HTR-8/SVneo (cell line): Measurements from ENCODE around the gene KSR2.
"Not testable (repeated sequence)": the region's sequence is repeated elsewhere in the genome, so short reads cannot be mapped to it uniquely, and the experiment has no call there.

Experiments used
- DNase-seq: peaks from one replicate; pipeline ENCODE4 v3.0.0; 2011; ENCODE audit warnings: low spot score, mixed read lengths; ENCODE audit not compliant: insufficient read length
- FAIRE-seq: peaks from 2 replicates; lab custom pipeline; 2011; peaks lifted over from hg19 to GRCh38; lab: Jason Lieb, UNC

Gene KSR2

DNA sequence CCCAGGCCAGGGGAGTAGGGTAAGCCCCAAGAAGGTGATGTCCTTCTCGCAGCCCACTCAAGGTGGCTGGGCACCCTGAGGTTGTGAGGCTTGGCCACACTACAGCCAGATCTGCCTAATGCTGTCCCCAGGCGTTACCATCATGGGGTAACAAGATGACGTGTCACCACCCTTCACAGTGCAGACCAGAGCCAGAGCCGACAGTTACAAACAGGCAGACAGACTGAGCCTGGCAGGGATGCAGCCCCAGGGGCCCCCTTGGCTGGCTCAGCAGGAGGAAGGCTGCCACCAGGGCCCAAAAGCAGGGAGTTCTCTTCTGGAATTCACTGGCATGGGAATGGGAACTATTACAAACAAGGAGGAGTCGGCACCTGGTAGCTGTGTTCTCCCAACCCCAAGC, 304.6 kb downstream of the KSR2 start:
- no peak for DNase-seq
- FAIRE-seq, result no peak

DNA sequence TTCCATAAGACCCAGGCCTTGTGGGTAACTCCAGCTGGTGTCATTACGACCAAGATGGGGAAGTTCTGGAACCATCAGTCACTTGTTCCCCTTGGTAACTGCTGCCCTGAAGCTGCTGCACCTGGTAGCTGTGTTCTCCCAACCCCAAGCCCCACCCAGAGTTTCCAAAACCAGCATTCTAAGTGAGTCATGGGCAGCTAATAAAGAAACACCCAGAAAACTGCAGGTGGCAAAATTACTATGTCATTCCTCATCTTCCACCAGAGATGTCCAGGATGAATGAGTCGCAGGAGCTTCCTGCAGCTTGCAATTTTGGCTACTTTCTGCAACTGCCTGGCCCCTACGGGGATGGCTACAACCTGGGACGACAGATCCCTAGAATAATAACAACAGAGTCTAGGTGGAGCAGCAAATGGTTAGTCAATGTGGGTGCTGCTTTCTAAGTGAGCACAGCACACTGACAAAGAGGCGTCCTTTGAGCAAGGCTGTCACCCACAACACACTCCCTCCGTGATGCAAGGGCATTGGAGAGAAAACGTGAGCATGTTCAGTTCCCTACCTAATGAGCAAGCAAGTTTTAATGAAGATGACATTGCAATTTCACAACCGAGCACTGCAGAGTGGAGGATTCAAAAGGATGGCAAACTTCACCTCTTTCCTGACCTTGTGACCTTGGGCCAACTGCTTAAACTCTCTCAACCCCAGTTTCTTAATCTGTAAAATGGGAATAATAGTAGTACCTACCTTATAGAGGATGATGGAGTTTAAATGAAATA, 306.0 kb downstream of the KSR2 start:
- FAIRE-seq, result no peak
- no peak for DNase-seq

DNA sequence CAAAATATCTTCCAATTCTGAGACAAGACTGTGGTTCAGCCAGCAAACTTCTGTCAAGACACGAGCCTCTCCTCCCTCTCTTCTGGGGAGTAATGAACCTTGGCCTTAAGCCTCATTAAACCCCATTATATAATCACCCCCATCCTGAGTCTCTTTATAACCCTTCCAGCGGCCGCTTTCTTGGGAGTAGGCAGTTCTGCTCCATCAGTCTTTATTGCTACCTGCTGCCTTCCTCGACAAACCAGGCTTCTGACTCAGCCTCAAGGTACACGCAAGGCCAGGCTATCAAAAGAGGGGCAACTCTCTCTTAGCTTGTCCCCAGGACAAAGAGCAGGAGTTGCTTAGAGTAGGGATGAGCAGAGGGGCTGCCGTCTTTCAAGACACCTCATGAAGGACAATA, 306.6 kb downstream of the KSR2 start:
- DNase-seq (no peak), FAIRE-seq (no peak)

DNA sequence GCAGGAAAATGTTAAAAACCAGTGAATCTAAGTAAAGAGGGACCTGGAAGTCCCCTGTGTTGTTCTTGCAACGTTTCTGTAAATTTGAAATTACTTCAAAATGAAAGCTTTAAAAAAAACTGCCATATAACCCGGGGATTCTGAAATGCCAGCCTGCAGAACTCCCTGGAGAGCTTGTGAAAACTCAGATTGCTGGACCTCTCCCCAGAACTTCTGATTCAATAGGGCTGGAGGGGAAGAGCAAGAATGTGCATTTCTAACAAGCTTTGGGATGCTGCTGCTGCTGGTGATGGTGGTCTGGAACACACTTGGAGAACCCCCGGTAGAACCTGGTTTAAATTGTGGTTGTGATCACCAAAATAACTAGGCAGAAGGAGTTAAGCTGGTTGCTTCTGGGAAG, 307.3 kb downstream of the KSR2 start:
- FAIRE-seq (no peak), DNase-seq (no peak)

DNA sequence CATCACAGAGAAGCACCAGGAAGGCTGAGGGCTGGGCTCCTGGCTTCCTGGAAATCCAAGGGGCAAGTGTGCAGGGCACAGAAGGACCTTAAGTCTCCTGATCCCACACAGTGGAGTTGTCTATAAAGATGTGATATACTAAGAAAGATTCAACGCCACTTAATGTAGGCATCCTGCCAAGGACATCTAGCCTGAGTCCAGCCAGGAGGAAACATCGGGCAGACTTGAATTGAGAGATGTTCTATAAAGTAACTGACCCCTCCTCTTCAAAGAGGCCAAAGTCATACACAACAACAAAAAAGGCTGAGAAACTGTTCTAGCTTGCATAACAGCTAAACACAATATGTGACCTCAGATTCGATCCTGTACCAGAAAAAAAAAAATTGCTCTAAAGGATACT, 307.9 kb downstream of the KSR2 start:
- DNase-seq (no peak), FAIRE-seq (no peak)

DNA sequence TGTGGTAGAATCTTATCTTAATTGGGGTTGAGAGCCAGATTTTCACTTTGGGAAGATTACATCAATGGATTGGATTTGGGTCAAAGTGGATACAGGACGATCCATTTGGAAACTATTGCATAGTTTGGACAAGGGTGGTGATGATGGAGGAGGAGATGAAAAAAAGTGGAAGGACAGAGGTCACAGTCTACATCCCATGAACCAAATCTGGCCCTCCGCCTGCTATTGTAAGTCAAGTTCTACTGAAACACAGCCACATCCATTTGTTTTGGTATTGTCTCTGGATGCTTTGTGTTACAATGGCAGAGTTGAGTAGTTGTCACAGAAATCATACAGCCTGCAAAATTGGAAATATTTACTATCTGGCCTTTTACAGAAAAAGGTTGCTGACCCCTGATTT, 310.6 kb downstream of the KSR2 start:
- FAIRE-seq, result no peak

DNA sequence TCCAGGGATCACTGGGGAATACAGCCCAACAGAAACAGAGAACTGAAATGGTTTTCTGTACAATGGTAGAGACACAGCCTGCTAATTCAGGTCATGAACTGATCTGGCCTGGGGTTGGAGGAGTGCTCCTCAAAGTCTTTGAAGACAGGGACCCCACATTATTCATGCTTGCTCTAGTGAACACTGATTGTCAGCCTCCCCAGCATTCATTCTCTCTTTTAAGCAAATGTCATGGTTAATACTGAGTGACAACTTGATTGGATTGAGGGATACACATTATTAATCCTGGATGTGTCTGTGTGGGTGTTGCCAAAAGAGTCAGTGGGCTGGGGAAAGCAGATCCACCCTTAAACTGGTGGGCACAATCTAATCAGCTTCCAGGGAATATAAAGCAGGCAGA, 319.0 kb downstream of the KSR2 start:
- no peak for DNase-seq
- no peak for FAIRE-seq

More for the DNA sequence above, 310.6 kb downstream of the KSR2 start:
- DNase-seq, result no peak

DNA sequence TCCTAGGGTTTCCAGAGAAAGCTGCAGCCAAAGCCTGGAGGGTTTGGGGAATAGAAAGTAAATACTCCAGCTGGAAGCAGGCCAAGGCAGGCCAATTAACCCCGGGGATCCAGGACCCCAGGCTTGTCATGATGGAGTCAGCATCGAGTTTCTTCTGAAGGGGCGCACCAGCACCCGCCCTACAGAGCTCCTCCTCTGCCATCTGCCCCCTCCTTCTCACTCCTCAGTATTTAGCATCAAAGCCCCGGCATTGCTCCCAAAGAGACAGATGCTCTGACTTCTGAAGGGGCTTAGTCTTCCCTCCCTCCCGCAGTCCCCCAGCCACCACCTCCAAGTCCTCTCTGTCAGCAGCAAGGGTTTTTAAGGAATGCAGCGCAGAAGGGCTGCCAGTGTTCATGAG, 322.3 kb downstream of the KSR2 start:
- DNase-seq (no peak), FAIRE-seq (no peak)

DNA sequence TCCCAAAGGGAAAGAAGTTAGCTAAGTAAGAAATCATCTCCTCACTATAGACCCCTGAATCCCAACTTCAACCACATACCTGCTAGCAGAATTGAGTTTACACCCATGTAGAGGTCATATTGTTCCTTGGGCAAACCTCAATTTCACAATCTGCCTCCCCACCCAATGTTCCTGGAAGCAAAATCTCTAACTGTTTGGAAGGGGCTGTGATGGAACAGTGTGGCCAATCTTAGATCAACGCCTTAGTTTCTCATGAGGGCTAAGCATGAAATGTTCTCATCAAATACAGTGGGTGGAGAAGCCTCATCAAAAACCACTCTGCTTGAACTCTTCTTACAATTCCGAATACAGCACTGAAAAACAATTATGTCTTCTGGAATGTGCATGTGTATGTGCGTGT, 323.3 kb downstream of the KSR2 start:
- FAIRE-seq (no peak), DNase-seq (no peak)

DNA sequence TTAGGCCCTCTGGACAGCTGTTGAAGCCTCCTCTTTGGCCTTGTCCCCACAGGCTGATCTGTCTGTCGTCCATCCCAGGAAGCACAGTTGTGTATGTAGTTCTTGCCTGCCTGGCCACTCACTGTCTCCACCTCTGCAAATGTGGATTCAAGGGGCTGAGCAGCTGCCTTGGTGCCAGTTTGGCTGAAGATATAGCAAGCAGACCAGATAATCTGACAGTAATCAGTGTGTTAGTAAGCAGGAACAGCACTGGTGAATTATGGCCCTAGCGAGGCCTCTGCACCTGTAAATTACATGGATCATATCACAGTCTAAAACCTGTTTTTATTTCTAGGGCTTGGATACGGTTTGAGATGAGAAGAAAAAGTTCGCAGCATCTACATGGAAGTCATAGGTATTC, 324.8 kb downstream of the KSR2 start:
- no peak for DNase-seq

DNA sequence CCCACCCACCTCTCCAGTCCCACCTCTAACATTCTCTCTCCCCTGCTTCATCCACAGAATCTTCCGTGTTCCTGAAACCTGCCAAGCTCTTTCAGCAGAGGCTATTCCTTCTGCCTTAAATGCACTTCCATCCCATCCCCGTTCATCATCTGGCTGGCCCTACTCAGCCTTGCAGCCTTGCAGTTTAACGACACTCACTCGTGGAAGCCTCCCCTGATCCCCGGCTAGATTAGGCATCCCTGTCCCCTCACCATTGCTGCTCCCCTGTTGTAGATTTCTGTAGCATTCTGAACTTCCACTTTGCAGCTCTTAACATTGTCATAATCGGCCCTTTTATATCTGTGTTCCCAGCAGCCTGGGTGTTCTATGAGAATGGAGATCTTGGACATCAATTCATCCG, 326.9 kb downstream of the KSR2 start:
- DNase-seq (no peak), FAIRE-seq (no peak)

More for the DNA sequence above, 324.8 kb downstream of the KSR2 start:
- no peak for FAIRE-seq

DNA sequence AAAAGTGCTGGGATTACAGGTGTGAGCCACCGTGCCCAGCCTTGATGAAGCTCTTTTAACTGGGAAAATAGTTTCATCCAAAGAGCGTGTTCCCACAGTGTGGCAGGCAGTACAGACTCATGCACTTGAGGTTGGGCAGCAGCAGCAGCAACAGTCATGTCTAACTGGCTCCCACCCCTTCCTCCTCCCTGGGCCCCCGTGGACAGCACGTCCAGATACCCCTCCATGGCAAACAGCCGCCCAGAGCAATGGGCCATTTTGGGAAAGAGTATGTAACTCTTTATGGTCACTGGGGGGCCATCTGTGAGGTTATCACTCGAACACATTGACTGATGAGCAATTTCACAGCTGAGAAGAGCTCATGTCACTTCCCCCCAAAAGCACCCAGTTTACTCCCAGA, 328.3 kb downstream of the KSR2 start:
- FAIRE-seq, result no peak
- DNase-seq, result no peak

DNA sequence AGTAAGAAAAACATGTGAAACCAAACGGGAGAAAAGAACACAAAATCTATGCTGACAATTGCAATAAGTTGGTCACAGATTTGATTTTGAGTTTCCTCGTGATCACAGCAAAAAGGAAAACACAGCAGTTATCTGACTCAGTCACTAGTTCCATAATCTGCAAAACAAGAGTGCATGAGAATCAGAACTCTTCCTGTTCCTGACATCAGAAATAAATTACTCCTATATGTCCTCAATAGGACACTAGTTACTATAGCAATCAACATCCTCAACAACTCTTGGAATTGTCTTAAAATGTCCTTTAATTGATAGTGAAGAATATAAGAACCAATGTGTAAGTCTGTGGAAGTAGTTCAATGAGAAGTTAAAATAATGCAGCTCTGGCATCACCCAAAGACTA, 339.3 kb downstream of the KSR2 start:
- FAIRE-seq (no peak), DNase-seq (no peak)

DNA sequence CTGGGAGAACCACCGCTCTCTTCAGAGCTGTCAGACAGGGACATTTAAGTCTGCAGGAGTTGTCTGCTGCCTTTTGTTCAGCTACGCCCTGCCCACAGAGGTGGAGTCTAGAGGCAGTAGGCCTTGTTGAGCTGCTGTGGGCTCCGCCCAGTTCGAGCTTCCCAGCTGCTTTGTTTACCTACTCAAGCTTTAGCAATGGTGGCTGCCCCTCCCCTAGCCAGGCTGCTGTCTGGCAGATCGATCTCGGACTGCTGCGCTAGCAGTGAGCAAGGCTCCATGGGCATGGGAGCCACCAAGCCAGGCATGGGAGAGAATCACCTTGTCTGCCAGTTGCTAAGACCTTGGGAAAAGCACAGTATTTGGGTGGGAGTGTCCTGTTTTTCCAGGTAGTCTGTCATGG, 340.1 kb downstream of the KSR2 start:
- not testable (repeated sequence) for FAIRE-seq, DNase-seq

DNA sequence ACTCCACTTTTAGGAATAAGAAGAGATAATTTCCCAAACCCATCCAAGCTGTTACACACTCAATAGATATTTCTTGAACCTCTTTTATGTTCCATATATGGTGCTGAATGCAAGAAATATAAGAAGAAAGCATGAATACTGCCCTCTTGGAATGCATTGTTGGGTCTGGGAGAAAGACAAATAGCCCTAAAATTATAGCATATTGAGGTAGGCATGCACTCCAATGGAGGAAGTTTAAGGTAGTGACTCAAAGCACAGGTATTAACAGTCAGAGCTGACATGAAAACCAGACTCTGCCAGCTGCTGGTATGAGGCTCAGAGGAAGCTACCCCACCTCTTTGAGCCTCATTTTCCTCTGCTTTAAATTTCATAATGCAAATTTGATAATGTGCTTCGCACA, 346.0 kb downstream of the KSR2 start:
- DNase-seq, result no peak
- FAIRE-seq, result no peak

DNA sequence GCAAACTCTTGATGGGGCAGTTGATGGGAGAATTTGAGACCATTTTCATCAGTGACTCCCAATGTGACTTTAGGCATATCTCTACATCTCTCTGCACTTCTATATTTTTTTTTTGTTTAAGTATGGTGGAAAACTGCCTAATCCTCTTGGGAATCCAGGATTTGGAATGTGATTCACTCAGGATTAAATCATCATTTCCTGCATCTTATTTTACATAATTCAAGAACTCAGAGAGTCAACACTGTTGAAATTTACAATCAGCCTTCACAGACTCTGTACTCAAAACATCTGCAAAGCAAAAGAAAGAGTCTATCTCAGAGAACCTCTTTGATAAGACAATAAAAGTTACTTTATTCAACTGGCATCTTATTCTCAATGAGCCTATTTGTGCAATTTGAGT, 346.7 kb downstream of the KSR2 start:
- FAIRE-seq (no peak), DNase-seq (no peak)

DNA sequence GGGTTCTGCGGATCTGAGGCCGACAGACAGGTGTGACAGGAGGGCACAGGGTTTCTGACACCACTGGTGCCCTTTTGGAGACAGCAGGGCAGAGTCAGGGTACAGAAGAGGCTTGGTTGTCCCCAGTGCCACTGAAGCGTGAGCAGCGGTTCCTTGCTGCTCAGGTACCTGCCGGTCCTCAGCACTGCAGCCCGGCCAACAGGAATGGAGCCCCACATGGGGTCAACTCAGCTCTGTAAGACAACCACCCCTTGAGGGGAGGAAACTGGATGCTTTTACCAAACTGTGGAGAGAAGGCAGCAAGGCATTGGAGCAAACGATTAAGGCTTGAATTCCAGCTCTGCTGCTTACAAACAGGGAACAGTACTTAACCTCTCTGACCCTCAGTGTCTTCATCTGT, 361.0 kb downstream of the KSR2 start:
- DNase-seq (no peak), FAIRE-seq (no peak)

DNA sequence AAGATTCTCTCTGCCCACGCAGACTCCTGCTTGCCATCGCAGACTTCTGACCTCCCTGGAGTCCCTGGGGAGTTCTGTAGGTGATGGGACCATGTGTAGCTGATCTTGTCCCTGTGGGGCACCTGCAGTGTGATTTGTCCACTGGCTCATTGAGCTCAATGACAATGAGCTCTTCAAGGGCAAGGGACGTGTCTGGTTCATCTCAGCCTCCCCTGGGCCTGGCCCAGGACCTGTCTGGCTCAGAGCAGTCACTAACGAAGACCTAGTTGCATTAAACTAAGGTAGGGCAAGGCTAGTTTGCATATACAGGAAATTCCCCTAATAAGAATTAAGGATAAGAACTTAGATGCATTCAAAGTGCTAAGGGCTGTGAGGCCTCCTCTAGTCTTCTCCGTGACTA, 361.8 kb downstream of the KSR2 start:
- no peak for FAIRE-seq
- no peak for DNase-seq

DNA sequence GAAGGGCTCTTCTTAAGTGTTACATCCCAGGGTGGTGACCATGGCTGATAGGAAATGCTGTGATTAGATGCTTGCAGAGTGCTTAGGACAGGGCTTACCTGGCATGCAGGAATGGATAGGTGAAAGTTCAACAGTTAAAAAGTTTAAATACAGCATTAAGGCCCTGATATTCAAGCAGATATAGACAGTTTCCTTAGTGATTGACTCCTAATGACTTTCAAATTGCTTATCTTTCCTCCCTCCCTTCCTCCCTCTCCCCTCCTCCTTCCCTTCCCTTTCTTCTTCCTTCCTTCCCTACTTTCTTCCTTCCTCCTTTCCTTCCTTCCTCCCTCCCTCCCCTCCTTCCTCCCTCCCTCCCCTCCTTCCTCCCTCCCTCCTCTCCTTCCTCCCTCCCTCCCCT, 362.8 kb downstream of the KSR2 start:
- FAIRE-seq, result no peak

DNA sequence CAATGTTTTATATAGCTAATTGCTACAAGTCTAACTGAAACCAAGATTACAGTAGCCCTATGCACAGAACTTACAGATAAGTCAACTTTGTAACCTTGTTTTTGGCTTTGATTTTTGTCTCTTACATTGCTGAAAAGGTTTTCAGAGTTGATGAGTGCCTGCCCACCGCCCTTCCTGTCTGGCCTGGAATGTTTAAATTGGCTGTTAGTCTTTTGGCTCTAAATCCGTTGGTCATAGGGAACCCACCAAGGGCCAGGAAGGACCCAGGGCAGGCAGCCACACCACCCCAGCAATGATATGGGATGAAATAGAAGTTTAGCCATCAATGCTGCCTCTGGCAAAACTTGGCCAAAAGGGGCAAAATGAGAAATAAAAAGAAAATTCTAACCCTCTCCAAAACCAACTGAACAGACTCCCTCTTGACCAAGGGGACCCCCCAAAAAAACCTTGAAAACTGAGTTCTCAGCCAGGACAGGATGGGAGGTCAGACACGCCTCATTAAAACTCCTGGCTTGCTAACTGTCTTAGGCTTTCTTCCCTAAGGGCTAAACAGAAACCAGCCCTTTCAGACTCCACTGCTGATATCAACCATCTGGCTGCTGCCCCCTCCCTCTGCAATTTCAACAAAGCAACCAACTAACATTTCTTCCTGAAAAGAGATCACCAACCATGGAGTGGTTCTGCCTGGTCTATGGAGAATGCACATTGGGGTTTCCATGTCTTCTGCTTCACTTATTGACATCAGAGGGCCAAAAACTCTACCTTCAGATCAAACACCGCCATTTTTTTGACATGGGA, 365.3 kb downstream of the KSR2 start:
- FAIRE-seq, result no peak

More for the DNA sequence above, 362.8 kb downstream of the KSR2 start:
- DNase-seq, result no peak

DNA sequence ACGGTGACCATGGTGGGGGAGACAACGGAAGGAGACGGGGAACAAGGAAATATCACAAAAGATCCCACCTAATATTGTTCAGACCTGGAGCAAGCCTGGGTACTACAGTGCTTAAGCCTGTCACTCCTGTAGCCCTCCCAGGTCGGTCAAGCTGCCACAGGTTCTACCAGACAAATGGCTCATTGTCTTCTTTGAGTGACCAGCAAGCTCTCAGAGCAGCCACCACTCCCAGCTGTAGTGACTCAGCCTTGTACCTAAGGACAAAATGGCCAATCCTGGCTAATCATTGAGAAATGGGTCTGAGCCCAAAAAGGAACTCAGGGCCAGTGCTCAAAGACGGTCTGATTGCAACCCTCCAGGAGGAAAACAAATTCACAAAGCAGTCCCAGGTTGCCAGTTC, 368.9 kb downstream of the KSR2 start:
- FAIRE-seq, result no peak
- no peak for DNase-seq

More for the DNA sequence above, 365.3 kb downstream of the KSR2 start:
- DNase-seq, result no peak

DNA sequence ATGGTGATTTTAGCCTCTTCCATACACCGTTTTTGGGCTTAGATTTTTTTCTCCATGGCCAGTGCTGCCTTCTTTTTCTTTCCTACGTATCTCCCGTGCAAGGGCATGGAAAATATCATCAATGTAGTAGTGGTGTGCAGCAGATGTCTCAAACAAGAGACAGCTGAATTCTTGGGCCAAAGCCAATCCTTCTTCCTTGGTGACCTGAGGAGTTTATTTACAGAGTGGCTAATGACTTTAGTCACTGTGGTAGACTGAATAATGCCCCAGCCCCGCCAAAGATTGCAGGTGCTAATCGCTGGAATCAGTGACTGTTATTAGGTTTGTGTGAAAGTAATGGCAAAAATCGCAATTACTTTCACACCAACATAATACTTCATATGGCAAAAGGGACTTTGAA, 371.8 kb downstream of the KSR2 start:
- DNase-seq (no peak), FAIRE-seq (no peak)
